OCI-M2 (cell line): ENCODE data around the gene TFAP2A.

Experiments used
- DNase-seq: peaks from one replicate; lab custom pipeline; 2025; ENCODE audit not compliant: unreplicated experiment; lab: John Stamatoyannopoulos, UW

TFAP2A gene

DNA sequence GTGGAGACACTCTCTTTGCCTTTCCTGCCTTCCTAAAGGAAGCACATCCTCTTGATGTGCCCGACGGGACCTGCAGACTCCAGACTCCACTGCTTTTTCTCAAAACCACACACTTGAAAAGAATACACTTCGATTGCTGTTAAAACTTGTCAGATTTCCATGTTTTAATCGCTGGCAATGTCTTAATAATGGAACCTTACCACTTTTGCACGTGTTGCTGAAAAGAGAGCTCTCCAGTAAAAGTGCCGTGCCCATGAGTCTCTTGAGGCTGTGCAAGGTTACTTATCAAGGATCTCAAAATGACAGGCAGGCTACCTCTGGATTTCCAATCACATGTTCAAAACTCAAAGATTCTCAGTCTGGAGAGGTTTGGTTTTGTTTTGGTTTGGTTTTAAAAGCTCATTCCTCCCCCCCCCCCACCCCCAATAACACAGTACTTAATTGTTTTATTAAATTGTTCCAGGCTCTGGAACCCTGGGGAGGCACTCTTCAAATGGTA lies 12.0 kb upstream of the TFAP2A start:
- no peak for DNase-seq

DNA sequence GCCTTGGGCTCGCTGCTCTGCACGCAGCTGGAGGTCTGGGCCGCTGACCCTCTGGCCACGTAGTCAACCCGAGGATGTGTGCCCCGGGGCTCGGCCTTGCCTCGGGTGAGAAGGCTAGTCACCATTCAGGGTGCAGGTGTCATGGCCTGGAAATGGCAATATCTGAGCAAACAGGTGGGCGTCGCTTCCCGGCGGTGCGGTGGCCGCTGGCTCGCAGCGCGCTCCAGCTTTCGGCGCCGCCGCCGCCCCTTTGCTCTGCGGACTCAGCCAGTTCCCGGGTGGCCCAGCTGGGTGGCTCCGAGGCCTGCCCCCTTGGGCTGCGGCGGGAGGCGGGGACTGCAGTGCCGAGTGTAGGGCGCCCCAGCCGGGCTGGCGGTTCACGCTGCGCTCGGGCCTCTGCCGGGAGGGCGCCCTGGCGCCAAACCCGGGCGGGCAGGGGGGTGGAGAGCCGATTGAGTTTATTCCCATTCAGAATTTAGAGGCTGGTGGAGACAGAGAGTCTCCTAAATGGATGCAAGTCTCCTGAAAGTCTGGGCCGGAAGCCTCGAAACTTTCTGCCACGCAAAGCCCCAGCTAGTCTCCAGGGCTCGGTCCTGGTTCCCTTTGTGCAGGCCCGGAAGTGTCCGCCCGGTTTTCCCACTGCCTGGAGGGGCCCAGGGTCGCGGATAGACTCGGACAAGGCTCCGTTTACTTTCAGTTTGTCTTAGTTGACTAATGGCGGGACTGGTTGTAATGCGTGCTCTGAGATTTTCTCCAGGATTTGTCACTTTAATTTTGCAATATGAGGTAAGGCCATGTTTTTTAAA lies 11.3 kb upstream of the TFAP2A start:
- DNase-seq = no peak

DNA sequence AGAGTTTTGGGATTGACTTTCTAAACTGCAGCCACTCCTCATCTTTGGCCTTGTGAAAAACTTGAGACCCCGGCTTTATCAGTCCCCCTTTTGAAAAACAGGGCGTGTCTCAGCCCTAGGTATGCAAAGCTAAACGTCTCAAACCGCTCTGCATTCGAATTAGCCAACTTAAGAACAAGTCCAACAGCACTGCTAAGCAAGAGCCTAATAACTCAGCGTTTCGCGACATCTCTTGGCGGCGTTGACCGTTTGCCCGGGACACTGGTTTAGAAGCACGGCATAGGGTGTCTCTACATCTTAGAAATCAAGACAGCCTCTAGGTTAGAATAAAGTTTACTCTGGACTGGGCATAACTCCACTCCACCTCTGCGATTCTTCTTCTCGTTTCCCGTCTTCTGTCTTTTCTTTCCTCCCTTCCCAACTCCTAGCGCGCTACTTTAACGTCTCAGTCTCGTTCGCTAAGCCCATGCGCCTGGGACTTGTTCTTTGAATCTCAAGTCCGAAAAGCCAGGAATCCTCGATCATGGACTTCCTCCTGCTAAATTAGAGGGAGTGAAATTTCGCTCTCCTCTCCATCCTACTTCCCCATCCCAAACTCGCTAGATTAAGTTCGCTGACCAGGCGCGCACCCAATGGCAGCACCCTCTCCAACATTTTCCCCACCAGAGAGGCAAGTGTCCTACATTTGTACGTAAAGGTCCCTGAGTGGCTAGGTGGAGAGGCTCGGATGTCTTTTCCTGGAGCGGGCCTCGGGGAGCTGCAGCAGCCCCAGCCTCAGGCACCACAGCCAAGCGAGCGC lies 10.5 kb upstream of the TFAP2A start:
- no peak for DNase-seq

DNA sequence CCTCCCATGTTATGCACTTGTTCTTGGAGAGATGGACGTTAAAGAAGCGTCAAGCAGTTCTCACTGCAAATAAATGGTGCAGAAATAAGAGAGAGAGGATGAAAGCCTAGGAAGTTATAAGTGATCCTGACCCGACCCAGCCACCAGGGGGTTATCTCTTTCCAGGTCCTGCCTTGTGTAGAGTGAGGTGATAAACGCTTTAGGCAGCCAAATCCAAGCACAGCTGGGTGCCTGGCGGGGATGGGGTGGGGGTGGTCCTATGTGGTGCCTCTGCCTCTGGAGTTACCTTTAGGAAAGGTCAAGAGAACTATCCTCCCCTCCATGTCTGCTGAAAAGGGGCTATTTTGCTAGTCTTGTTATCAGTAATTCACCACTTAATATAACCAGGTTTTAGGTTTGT lies 9.2 kb upstream of the TFAP2A start:
- no peak for DNase-seq

DNA sequence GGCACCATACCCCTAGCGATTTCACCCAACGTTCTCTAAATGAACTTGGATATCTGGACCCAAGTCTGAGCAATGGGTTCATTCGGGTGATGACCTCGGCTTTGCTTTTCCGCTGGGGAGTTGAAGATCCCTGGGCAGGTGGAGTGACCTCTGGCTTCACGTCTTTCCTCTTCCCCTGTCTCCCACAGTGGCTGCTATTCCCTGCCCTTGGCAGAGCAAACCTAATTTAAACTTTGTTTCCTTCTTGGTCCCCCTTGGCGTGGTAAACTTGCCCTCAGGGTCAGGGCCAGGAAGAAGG lies 7.8 kb upstream of the TFAP2A start:
- no peak for DNase-seq

DNA sequence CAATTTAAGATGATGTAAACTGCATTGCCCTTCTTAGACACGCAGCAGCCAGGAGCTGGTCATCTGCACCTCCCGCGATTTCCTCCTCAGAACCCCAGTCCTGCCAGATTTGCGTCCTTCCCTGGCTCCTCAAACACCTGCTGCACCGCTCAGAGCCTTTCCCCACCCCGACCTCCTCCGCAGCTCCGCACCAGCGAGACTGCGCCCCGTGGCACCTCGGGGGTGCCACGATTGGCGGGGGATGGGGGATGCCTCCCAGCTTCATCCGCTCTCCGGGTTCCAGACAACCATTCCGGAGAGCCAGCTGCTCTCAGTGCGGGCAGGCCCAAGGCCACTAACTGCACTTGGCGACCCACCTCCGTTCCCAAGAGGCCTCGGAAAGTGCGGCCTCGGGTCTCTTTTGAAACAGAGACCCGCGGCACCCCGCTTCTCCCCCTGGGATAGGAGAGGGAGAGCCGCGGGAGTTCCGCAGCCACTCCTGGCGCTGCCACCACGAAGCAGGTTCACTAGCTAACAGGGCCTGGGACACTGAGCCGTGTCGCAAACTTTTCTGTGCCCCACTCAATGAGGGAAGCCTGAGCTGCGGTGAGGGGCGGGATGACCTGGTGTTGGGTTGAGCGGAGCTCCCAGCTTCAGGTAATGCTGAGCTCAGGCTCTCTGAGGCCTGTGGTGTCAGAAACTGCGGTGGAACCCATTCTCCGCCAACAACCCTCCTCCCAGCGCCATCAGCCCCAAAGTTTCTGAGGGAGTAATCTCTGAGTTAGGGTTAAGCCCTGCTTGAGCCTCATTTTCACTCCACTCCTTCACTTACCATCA lies 7.3 kb upstream of the TFAP2A start:
- no peak for DNase-seq

DNA sequence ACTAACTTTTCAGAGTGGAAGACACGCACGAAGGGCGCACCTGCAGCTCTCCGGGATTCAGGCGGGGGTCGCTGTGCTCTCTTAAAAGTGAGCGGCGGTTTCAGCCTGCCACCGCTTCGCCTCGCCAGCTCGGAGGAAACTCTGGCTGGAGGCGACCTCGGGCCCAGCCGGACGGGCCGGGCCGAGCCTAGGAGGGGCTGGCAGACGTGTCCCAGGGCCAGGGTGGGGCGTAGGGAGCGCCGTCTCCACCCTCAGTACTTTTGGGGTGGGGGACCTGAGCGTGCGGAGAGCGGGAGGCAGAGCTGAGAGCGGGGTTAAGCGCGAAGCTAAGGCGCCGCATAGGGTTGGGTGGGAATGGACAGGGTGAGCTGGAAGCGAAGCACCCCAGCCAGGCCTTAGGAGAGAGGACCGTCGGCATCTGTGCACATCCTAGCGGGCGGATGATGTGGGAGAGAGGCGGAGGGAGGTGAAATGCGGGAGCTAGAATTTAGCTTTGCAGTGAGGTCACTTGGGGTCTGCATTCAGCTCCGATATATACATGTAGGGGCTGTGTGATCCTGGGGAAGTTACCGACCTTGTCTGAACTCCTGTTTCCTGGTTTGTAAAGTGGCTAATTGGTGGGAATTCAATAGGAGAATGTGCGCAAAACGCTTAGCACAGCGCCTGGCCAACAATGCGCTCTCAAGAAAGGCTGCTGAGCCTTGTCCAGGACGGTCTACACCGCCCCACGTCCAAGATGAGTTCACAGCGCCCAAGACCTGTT lies 6.5 kb upstream of the TFAP2A start:
- DNase-seq = no peak

DNA sequence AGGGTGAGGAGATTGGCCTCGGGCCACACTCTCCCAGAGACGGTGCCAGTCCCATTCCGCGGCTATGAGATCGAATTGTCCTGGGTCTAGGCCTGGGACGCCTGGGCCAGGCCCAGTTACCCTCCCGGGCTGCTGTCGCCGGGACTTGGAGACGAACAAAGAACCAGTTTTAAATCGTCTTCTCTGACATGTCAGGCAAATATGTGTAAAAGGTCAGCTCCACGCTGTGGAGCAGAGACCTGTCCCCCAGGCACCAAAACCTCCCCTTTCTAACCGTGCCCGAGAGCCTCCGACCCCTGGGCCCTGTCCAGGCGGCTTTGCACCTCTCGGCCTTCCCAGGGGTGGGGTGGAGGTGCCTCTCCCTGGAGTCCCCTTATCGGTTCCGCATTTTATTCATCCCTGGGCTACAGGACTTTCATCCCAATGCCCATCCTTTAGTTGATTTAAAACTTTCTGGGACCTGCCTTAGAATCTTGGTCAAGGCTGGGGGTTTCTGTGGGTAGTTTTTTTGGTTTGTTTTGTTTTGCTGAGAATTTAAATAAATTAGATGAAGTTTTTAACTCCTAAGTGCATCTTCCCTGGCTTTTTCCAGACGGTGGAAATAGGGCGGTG lies 5.8 kb upstream of the TFAP2A start:
- DNase-seq = no peak

DNA sequence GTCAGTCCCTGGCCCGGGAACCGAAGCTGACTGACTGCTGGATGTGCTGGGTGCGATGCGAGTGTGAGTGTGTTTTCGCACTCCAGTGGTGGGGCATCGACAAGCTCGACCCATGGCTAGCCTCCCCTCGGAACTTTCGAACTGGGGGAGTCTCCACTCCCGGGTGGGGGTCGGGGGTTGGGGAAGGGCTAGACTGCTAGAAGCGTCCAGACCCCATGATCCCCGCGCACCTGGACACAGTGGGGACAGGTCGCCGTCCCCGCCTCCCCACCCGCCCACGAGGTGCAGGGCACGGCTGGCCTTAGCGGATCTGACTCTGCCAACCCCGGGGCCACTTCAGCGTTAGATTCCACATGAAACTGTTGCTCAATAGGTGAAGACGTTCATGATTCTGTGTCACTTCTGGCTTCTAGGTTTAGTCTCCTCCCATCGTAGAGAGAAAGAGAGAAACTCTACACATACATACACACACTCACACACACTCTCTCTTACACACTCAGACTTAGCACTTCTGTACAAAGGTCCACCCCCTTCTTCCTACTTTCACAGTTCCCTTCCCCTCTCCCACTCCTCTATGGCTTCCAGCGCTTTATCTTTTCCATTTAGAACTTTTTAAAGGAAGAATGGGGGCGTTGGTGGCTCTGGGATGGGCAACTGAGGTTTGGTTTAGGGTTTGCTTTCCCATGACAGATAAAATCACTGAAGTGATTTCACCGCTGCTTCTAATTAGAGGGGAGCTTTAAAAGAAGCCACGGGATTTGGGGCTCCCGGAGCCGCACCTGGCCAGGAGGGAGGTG lies 5.1 kb upstream of the TFAP2A start:
- DNase-seq = no peak

DNA sequence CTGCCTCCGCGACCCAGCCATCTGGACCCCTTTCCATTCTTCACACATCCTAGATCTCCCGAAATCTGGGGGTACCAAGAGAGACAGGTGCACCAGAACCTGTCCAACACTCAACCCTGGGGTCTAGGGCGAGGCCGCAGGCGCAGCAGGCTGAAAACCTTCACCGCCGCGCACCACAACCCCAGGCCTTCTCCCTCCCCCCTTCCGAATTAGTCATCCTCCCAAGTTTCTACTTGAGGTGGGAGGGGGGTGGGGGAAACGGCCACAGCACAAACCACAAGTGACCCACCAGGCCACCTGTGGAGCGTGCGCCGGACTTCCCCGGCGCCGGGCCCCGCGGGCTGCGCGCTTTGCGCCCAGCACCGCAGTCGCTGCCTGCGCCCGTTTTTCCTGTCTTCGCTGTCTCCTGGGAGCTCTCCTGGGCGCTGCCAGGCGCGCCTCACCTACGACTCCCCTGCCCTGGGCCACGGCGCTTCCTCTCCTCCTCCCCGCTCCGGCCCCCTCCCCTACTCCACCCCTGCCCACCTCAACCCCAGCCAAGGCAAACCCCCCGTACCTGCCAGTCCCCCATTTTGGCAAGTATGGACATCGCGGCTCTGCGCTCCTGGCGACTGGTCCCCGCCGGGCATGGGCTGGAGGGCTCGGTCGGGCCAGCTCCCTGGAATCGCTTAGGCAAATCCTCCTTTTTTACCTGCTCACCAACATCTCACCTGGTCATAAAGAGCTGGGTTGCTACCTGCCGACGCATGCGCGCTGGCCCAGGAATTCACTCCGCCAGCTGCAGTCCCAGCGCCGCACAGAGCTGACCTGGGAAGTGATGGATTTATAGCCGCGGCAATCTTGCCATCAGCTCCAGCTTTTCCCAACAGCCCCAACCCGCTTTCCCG lies 4.2 kb upstream of the TFAP2A start:
- DNase-seq = no peak

DNA sequence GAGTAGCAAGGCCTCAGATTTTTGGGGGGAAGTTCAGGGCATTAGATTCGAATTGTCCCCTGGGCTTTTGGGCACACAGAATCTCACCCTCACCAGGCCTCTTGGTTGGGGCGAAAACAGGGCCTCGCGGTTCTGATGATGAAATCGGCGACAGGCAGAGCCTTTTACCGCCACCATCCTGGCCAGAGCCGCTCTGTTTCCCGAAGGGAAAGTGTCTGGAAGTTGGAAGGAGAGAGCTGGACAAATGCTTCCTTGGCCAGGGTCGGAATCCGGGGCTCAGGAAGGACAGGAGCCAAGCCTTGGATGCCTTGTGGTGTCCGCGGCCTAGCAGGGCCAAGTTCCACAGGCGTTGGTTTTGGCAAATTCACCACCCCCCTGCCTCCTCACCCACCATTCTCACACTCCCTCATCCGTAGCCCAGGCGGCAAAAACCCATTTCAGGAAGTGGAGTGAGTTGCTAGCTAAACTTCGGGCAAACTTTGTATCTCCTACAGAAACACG lies 3.5 kb upstream of the TFAP2A start:
- DNase-seq = no peak

DNA sequence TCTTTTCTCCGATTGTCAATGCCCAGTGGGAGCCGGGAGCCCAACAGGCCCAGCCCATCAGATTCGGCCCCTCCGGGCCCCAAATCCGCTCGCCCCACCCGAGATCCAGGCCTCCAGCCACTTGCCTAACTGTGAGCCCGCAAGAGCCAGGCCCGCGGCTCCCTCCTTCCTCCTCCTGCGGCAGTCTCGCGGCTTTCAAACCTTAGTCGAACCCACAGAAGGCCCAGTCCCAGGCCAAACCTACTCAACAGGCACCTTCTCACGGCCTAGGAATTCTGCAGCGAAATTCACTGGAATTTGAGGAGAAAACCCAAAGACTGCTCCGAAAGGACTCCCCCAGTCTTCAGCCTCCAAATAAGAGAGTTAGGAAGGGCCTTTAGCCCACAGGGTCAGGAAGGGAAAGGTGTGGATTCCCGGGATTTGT lies 2.8 kb upstream of the TFAP2A start:
- DNase-seq = no peak

DNA sequence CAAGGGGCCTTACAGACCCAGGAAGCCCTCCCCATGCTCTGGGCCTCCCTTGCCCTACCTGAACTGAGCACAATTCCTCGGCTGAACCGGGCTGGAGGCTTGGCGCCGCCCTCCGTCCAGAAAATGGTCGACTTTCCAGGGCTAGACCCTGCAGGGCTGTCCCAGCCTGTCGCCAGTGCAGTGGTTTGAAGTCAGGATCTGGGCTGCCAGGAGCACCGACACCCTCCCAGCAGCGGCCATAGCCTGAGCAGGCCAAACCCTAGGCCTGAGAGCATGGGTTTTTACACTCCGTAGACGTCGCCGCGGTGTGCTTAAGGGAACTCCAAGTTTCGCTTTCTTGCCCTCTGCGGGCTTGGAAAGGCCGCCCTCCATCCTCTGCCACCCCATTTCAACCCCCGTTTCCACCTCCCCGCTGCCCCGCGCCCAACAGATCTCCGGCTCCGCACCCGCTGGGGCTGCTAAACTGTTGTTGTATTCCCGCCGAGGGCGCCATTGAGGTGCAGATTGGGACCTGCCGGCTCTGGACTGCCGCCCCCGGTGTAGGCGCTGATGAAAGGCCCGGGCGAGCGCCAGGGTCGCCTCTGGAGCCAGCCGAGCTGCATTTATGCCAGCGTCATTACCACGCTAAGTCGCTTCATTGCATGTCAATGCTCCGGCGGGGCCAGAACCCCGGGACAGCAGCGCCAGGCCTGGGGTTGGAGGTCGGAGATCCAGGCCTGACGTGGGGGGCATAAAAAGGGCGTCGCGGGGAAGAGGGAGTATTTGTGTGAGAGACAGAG lies 2.2 kb upstream of the TFAP2A start:
- DNase-seq = no peak

DNA sequence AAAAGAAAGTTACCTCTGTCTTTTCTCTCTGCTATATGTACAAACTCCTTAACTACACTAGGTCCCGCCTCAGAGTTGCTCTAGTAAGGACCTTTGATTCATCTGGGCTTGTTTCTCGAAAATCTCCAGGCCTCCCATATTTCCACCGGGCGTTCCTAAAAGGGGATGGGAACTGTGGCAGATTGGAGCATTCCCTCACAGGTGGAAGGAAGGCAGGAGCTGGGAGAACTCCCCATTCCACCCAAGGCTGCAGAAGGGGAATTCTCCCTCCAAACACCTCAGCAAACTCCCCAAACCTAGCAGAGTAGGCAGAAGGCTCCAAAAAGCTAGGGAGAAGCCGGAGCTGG lies 1.6 kb upstream of the TFAP2A start:
- DNase-seq = no peak

DNA sequence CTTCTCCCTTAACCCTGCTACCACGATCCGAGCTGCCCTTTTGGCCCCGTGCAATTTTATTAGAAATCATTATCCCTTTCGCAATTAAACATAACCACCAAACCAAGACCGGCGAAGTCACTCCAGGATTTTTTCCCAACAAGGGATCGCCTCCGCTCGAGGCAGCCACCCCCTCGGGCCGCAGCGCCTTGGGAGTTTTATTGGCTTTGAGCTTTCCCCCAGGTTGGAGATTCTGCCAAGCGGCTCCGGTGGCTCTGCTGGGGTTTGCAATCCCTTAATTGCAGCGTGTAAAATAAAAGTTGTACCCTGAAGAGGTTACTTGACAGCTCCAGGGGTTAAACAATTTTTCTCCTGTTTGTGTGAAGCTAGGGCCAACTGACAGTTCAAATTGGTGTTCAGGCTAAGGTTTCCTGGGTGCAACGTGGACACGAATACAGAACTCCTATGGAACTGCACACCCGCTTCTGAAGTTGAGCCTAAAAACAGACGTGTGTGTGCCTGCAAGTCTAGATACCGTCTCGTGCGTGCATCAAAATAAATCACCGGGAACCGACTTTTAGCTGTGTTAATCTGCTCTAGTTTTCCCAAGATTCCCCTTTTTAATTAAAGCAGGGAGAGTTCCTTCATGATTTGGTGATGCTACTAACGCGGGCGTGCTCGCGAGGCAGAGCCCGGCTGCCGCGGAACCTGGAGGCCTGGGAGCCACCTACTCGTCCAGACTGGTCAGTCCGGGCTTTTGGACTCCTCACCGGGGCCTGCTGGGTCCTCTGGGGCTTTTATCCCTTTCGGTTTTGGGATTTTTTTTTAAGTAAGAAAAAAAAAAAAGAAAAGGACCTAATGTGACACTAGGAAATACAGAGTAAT lies 975 bp upstream of the TFAP2A start:
- DNase-seq = no peak

DNA sequence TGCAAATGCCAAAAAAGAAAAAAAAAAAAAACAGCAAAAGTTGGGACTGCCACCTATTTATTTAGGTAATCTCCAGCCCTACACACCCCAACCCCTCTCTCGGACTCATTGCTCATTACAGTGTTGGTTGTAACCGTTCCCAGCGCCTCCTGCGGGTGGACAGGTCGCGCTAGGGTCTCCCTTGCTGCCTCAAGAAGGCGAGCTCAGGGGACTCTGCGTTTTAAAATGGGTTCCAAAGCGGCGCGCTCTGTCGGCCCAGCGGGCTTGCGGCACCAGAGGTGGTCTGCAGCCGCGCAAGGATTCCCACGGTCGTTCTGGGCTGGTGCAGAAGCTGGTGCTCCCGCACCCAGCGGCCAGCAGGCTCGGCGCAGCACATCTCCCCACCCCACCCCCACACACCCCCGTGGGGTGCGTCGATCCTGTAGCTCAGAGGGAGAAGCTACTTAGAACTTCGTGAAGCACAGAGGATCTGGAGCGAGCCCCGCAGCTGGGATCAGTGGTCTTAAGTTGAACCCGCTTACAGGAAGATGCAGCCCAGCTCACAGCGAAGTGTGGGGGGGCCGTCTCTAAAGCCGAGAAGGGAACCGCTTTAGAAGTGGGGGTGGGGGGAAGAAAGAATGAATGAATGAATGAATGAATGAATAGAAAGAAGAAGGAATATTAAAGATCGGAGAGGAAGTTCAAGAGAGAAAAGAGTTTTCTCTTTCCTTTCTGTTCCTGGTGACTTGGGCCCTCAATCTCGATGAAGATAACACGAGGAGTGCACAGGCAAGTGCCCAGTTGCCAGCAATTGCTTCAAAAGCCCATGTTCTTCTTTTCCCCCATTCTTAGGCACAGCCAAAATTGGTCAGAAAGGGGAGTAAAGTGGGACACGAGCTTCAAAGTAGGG lies 780 bp downstream of the TFAP2A start:
- no peak for DNase-seq
